DOHH2 (cell line): Measurements from ENCODE around the gene CFAP73.

Source experiments
- H3F3A ChIP-seq: fragments of 200-600 bp; sonication (generic), shearing (Covaris generic); 2 replicates; pipeline ENCODE4 v1.6.0; 2016; ENCODE audit warnings: antibody characterized with exemption, mild to moderate bottlenecking; ENCODE audit not compliant: control insufficient read depth, insufficient read depth
- H3K27ac ChIP-seq: fragments of 200-600 bp; sonication (generic); 2 replicates; pipeline ENCODE4 v1.5.1; 2014; ENCODE audit warnings: low read depth, mild to moderate bottlenecking, low read length, moderate library complexity
- H3K27me3 ChIP-seq: fragments of 200-600 bp; sonication (generic); 2 replicates; pipeline ENCODE4 v1.6.1; 2014; ENCODE audit warnings: mild to moderate bottlenecking, low read length, mixed read lengths; ENCODE audit not compliant: control insufficient read depth
- H3K36me3 ChIP-seq: fragments of 200-600 bp; sonication (generic); 2 replicates; pipeline ENCODE4 v1.6.1; 2014; ENCODE audit warnings: mild to moderate bottlenecking, low read length, moderate library complexity, mixed read lengths; ENCODE audit not compliant: control insufficient read depth
- H3K4me1 ChIP-seq: fragments of 200-600 bp; sonication (generic); 2 replicates; pipeline ENCODE4 v1.6.1; 2014; ENCODE audit warnings: mild to moderate bottlenecking, low read length, mixed read lengths; ENCODE audit not compliant: control insufficient read depth
- H3K4me2 ChIP-seq: fragments of 200-600 bp; sonication (generic); 2 replicates; pipeline ENCODE4 v1.6.0; 2014; ENCODE audit warnings: mild to moderate bottlenecking, low read length, moderate library complexity
- H3K4me3 ChIP-seq: fragments of 200-600 bp; sonication (generic); 2 replicates; pipeline ENCODE4 v1.5.1; 2014; ENCODE audit warnings: mild to moderate bottlenecking, low read length, mixed read lengths
- H3K79me2 ChIP-seq: fragments of 200-600 bp; sonication (generic); 2 replicates; pipeline ENCODE4 v1.6.1; 2014; ENCODE audit warnings: mild to moderate bottlenecking, low read length, mixed read lengths; ENCODE audit not compliant: control insufficient read depth
- H3K9me2 ChIP-seq: fragments of 200-600 bp; sonication (generic); replicated peaks from 2 replicates; pipeline ENCODE4 v1.6.1; 2014; ENCODE audit warnings: mild to moderate bottlenecking, low read length, mixed read lengths; ENCODE audit not compliant: control insufficient read depth
- H3K9me3 ChIP-seq: fragments of 200-600 bp; sonication (generic); 2 replicates; pipeline ENCODE4 v1.6.1; 2014; ENCODE audit warnings: antibody characterized with exemption, low read length, mixed read lengths; ENCODE audit not compliant: control insufficient read depth, insufficient read depth
- H4K20me1 ChIP-seq: fragments of 200-600 bp; sonication (generic); 2 replicates; pipeline ENCODE4 v1.6.0; 2014; ENCODE audit warnings: low read depth, mild to moderate bottlenecking, antibody characterized with exemption, low read length, moderate library complexity; ENCODE audit not compliant: control insufficient read depth, insufficient read depth
- EZH2phosphoT487 ChIP-seq: fragments of 200-600 bp; sonication (generic); IDR thresholded peaks from 2 replicates; pipeline ENCODE4 v1.6.1; 2017; ENCODE audit warnings: borderline replicate concordance, mild to moderate bottlenecking, antibody characterized with exemption, low read length, moderate library complexity, mixed read lengths
- TF ChIP-seq, protein P1 (sequence below): fragments of 200-600 bp; sonication (generic); IDR thresholded peaks from one replicate; pipeline ENCODE4 v1.5.1; 2014; ENCODE audit warnings: antibody characterized with exemption, mild to moderate bottlenecking, low read depth, low read length; ENCODE audit not compliant: poor library complexity, severe bottlenecking

The CFAP73 gene

DNA sequence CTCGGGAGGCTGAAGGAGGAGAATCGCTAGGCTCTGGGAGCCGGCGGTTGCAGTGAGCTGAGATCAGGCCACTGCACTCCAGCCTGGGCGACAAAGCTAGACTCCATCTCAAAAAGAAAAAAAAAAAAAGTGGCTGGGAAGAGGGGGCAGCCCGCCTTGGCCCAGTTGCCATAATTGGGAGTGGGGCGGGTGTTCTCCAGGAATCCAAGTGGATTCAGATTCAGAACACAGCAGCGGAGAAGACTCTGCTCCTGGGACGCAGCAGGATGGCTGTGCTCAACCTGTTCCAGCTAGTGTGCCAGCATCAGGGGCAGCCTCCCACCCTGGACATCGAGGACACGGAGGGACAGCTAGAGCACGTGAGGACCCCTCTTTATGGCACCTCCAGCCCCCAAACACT lies 5.5 kb downstream of the CFAP73 start:
- H3K4me3 ChIP-seq: no peak overlapping the region; the same call in 1 of the 2 replicates
- H3K9me2 ChIP-seq: no peaks in the 10 kb centered on the region
- no peaks in the 10 kb centered on the region for H3K9me3 ChIP-seq
- H3K27me3 ChIP-seq: peaks cover 3% of the 10 kb centered on the region; the same call in 1 of the 2 replicates
- peaks cover 46% of the 10 kb centered on the region for H3K4me1 ChIP-seq
- H3K79me2 ChIP-seq: peaks cover under 1% of the 10 kb centered on the region; the same call in 1 of the 2 replicates
- H3F3A ChIP-seq: peaks cover 20% of the 10 kb centered on the region
- H3K36me3 ChIP-seq: peaks cover 38% of the 10 kb centered on the region
- H3K27ac ChIP-seq: no peak overlapping the region
- peak overlapping the region; percentile 71 for H3K4me2 ChIP-seq
- no peaks in the 10 kb centered on the region; the same call in none of the 2 replicates for H4K20me1 ChIP-seq
- TF ChIP-seq EZH2phosphoT487: no peak
- TF ChIP-seq, protein P1, sequence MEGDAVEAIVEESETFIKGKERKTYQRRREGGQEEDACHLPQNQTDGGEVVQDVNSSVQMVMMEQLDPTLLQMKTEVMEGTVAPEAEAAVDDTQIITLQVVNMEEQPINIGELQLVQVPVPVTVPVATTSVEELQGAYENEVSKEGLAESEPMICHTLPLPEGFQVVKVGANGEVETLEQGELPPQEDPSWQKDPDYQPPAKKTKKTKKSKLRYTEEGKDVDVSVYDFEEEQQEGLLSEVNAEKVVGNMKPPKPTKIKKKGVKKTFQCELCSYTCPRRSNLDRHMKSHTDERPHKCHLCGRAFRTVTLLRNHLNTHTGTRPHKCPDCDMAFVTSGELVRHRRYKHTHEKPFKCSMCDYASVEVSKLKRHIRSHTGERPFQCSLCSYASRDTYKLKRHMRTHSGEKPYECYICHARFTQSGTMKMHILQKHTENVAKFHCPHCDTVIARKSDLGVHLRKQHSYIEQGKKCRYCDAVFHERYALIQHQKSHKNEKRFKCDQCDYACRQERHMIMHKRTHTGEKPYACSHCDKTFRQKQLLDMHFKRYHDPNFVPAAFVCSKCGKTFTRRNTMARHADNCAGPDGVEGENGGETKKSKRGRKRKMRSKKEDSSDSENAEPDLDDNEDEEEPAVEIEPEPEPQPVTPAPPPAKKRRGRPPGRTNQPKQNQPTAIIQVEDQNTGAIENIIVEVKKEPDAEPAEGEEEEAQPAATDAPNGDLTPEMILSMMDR: no peak

DNA sequence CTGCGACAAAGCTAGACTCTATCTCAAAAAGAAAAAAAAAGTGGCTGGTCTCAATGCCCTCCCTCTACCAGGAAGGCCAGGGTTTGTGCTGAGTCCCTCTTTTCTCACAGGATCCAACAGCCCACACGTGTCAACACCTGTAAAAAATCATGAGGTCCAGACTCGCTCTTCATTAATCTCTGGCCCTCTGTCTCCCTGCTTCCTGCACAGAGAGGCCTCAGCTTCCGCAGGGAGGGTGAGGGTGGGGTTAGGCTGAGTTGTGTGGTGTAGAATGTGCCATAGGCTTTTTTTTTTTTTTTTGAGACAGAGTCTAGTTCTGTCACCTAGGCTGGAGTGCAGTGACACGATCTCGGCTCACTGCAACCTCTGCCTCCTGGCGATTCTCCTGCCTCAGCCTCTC lies 6.1 kb downstream of the CFAP73 start:
- no peak overlapping the region for H3K4me3 ChIP-seq
- no peak overlapping the region for H3K27ac ChIP-seq
- no peaks in the 10 kb centered on the region for H3K9me3 ChIP-seq
- H3K4me2 ChIP-seq: peak overlapping the region; percentile 71
- H3K36me3 ChIP-seq: peaks cover 44% of the 10 kb centered on the region
- H3K79me2 ChIP-seq: peaks cover 6% of the 10 kb centered on the region
- TF ChIP-seq, protein P1: no peak
- TF ChIP-seq EZH2phosphoT487: no peak
- H4K20me1 ChIP-seq: peaks cover 5% of the 10 kb centered on the region
- no peaks in the 10 kb centered on the region for H3K9me2 ChIP-seq
- H3K27me3 ChIP-seq: peaks cover 3% of the 10 kb centered on the region; the same call in 1 of the 2 replicates
- H3K4me1 ChIP-seq: peaks cover 49% of the 10 kb centered on the region
- peaks cover 20% of the 10 kb centered on the region for H3F3A ChIP-seq

DNA sequence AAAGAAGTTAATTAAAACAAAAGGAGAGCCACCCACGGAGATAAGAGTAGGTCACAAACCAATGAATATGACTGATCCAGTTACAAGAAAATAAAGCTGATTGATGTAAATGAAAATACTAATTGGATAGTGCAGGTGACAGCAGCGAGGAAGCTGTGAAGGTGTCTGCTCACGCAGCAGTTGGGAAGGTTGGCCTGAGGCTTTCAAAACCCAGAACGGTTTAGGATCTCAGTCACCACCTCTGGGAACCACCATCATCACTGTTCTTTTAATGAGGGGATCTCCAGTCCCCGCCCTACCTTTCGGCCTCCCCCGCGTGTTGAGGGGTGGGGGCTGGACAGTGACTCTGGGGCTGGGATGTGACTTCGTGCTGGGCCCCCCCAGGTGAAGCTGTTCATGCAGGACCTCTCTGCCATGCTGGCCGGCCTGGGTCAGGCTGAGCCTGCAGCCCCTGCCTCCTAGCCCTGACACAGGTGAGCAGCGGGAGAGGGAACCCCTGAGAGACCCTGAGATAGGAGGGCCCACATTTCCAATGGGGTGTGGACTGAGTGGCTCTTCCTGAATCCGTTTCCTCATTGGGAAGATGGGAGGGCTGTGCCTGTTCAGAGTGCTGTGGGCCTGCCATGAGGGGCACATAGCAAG lies 7.8 kb downstream of the CFAP73 start:
- no peak overlapping the region for H3K4me3 ChIP-seq
- TF ChIP-seq, protein P1: no peak
- no peak for TF ChIP-seq EZH2phosphoT487
- H3K9me2 ChIP-seq: no peaks in the 10 kb centered on the region
- no peaks in the 10 kb centered on the region for H3K9me3 ChIP-seq
- peaks cover 55% of the 10 kb centered on the region for H3K4me1 ChIP-seq
- H3K4me2 ChIP-seq: no peak overlapping the region
- H3K27me3 ChIP-seq: peaks cover 3% of the 10 kb centered on the region; the same call in 1 of the 2 replicates
- H4K20me1 ChIP-seq: peaks cover 9% of the 10 kb centered on the region
- H3K79me2 ChIP-seq: peaks cover 8% of the 10 kb centered on the region
- peaks cover 56% of the 10 kb centered on the region for H3K36me3 ChIP-seq
- H3K27ac ChIP-seq: no peak overlapping the region
- H3F3A ChIP-seq: peaks cover 26% of the 10 kb centered on the region
